K562 (cell line): ENCODE measurements around the gene TYW5. TPM values are rescaled to one million over a fixed set of nuclear protein-coding genes. Genes with fewer than 3 reads are reported as not detected.
A peak's percentile ranks its signal among the peaks of the same experiment; 100 is the strongest.

ENCODE experiments used
- BRD9 ChIP-seq: fragments of 450-650 bp; IDR thresholded peaks from 2 replicates; pipeline ENCODE4 v1.6.1; 2018; ENCODE audit warnings: low read depth; ENCODE audit not compliant: partially characterized antibody
- CBFA2T2 ChIP-seq: fragments of 450-650 bp; conservative IDR thresholded peaks from 2 replicates; pipeline ENCODE4 v1.6.1; 2017; ENCODE audit warnings: mild to moderate bottlenecking
- EP400 ChIP-seq: fragments of 450-650 bp; IDR thresholded peaks from 2 replicates; pipeline ENCODE4 v1.6.1; 2017; ENCODE audit warnings: antibody characterized with exemption, mild to moderate bottlenecking, moderate library complexity
- FOXP1 ChIP-seq: sonication (generic); formaldehyde crosslinking; IDR thresholded peaks from 2 replicates; pipeline ENCODE4 v1.8.0; 2022; ENCODE audit warnings: mild to moderate bottlenecking, missing genetic modification reagents
- JUND ChIP-seq, 2 experiments: IDR thresholded peaks; 2 replicates in 1 of 2; 3 replicates in 1 of 2; pipeline ENCODE4 v1.6.1; 2011; ENCODE audit warnings: borderline replicate concordance in 2 of 2, low read depth in 2 of 2, low read length in 2 of 2, improper control_type of control experiment in 1 of 2, missing biosample characterization in 1 of 2, missing genetic modification characterization in 1 of 2, missing genetic modification reagents in 1 of 2
- MCM7 ChIP-seq, 2 experiments: fragments of 450-650 bp; IDR thresholded peaks; 2 replicates each; pipeline ENCODE4 v1.6.1; 2016 to 2018
- NCOR1 ChIP-seq: fragments of 450-650 bp; IDR thresholded peaks from 2 replicates; pipeline ENCODE4 v1.6.1; 2016; ENCODE audit warnings: mild to moderate bottlenecking, moderate library complexity
- RCOR1 ChIP-seq, 2 experiments: IDR thresholded peaks; 2 replicates each; pipeline ENCODE4 v1.6.1; 2012; ENCODE audit warnings: low read depth in 2 of 2, low read length in 2 of 2, borderline replicate concordance in 1 of 2, improper control_type of control experiment in 1 of 2
- SMAD4 ChIP-seq: fragments of 250-450 bp; sonication (Bioruptor Pico); conservative IDR thresholded peaks from 2 replicates; pipeline ENCODE4 v1.8.0; 2021; ENCODE audit warnings: inconsistent platforms, mild to moderate bottlenecking, moderate library complexity
- SMARCC2 ChIP-seq: fragments of 450-650 bp; IDR thresholded peaks from 2 replicates; pipeline ENCODE4 v1.6.1; 2017; ENCODE audit warnings: antibody characterized with exemption, moderate library complexity, mild to moderate bottlenecking, low read depth
- ZNF354B ChIP-seq: fragments of 250-450 bp; sonication (Bioruptor Pico); IDR thresholded peaks from 2 replicates; pipeline ENCODE4 v1.4.0; 2020
- ZNF511 ChIP-seq: sonication (generic); formaldehyde crosslinking; IDR thresholded peaks from 2 replicates; pipeline ENCODE4 v1.8.0; 2022; ENCODE audit warnings: mild to moderate bottlenecking, missing genetic modification reagents
- ZNF589 ChIP-seq: fragments of 200-800 bp; sonication (Bioruptor generic); IDR thresholded peaks from 2 replicates; pipeline ENCODE4 v1.6.1; 2016; ENCODE audit warnings: low read depth, missing genetic modification characterization, missing compliant biosample characterization
- ZNF79 ChIP-seq: fragments of 250-450 bp; sonication (Bioruptor Pico); IDR thresholded peaks from 2 replicates; pipeline ENCODE4 v1.4.0; 2020; ENCODE audit warnings: low read depth, mild to moderate bottlenecking, moderate library complexity
- polyA plus RNA-seq, 8 experiments: library from polyadenylated mRNA; depleted of rRNA in 4 of 8; stranded (reverse) in 5 of 8; unstranded in 3 of 8; fragments of >200 nt; fragmentation: Nextera tagmentation in 2 of 8; fragmentation: Illumina TruSeq in 1 of 8; extraction: Ambion mirVana in 2 of 8; extraction: Trizol in 1 of 8; gene quantifications; 2 replicates each; pipeline versions ENCODE4 v1.2.1 to v1.2.3, GENCODE V29; 2011 to 2014; ENCODE audit warnings: inconsistent platforms in 1 of 8, missing spikeins in 1 of 8
- total RNA-seq, 7 experiments: library from RNA; depleted of rRNA in 6 of 7; stranded (reverse); fragments of >200 nt in 6 of 7; fragmentation: Illumina TruSeq in 2 of 7; extraction: Trizol in 2 of 7; gene quantifications; 2 replicates each; pipeline versions ENCODE4 v1.2.1 to v1.2.3, GENCODE V29; 2011 to 2021; ENCODE audit warnings: low replicate concordance in 1 of 7

TYW5 gene
- total and polyA plus RNA-seq, 9 of the 15 experiments (the other 6 are each of a cell fraction or from before 2014, with no cell fraction given): 3.6 to 7.7 (median 4.6) TPM

- TF ChIP-seq NCOR1 (0 out of 2 replicates have a peak, but pooled peaks have one; percentile 17), BRD9 (no peak), SMAD4 (CRISPR knock-in tag) (peak; percentile 93), JUND (IDR thresholded peaks at IDR 0.05; ENCODE audit: borderline replicate concordance, low read depth, low read length) (peak; percentile 31; the same call in 1 of the 2 replicates), JUND (tag; IDR thresholded peaks at IDR 0.05; ENCODE audit: borderline replicate concordance, low read depth, low read length) (no peak), EP400 (peak; percentile 17; the same call in 1 of the 2 replicates), ZNF511 (CRISPR knock-in tag) (no peak), CBFA2T2 (no peak), FOXP1 (CRISPR knock-in tag) (no peak), ZNF589 (no peak), SMARCC2 (no peak), MCM7 (IDR thresholded peaks at IDR 0.05) (no peak), ZNF79 (CRISPR knock-in tag) (no peak), RCOR1 (IDR thresholded peaks at IDR 0.05; ENCODE audit: borderline replicate concordance in 1 of 2, low read depth in 2 of 2, low read length in 2 of 2) (no peak), ZNF354B (CRISPR knock-in tag) (no peak)
- TF ChIP-seq, all 486 proteins: peak for 8
These were observed 32.4 kb downstream of the TYW5 start (continued) for GRCh38 chr2:199922856-199923255.
